GM18520 (cell line): ENCODE results near the gene CLSTN2.

Experiments
- ATAC-seq: cut with Tn5 transposase; IDR thresholded peaks from one replicate; pipeline ENCODE4 v1.9.1; 2021; ENCODE audit not compliant: unreplicated experiment

The CLSTN2 gene

GRCh38 chr3:139935016-139935865 lies at the start of gene CLSTN2:
TSS of gene CLSTN2 (plus strand) at chr3:139935185.
- ATAC-seq, result no peak

GRCh38 chr3:139887431-139887830 lies 47.6 kb upstream of the CLSTN2 start:
- no peak for ATAC-seq

GRCh38 chr3:139888561-139889140 lies 46.3 kb upstream of the CLSTN2 start:
- no peak for ATAC-seq

GRCh38 chr3:139893267-139893962 lies 41.6 kb upstream of the CLSTN2 start:
- no peak for ATAC-seq

GRCh38 chr3:139893963-139894642 lies 40.9 kb upstream of the CLSTN2 start:
- ATAC-seq, result no peak

- no peak for ATAC-seq
Observed at GRCh38 chr3:139894643-139894989, 40.4 kb upstream of the CLSTN2 start.

- no peak for ATAC-seq
Observed at GRCh38 chr3:139897759-139898158, 37.2 kb upstream of the CLSTN2 start.

GRCh38 chr3:139906418-139906817 lies 28.6 kb upstream of the CLSTN2 start:
- ATAC-seq, result no peak

- no peak for ATAC-seq
Observed at GRCh38 chr3:139909811-139910210, 25.2 kb upstream of the CLSTN2 start.

GRCh38 chr3:139916271-139916670 lies 18.7 kb upstream of the CLSTN2 start:
- ATAC-seq, result no peak

GRCh38 chr3:139917226-139917785 lies 17.7 kb upstream of the CLSTN2 start:
- no peak for ATAC-seq

GRCh38 chr3:139928708-139929505 lies 6.1 kb upstream of the CLSTN2 start:
- ATAC-seq, result no peak

GRCh38 chr3:139930211-139930610 lies 4.8 kb upstream of the CLSTN2 start:
- no peak for ATAC-seq

GRCh38 chr3:139933766-139934165 lies 1.2 kb upstream of the CLSTN2 start:
- ATAC-seq, result no peak

- ATAC-seq, result no peak
Observed at GRCh38 chr3:139934613-139935015, 371 bp upstream of the CLSTN2 start.

- no peak for ATAC-seq
Observed at GRCh38 chr3:139935866-139936817, 1.2 kb downstream of the CLSTN2 start.

GRCh38 chr3:139937674-139938279 lies 2.8 kb downstream of the CLSTN2 start:
- ATAC-seq, result no peak

GRCh38 chr3:139939681-139940190 lies 4.8 kb downstream of the CLSTN2 start:
- no peak for ATAC-seq

GRCh38 chr3:139940622-139941021 lies 5.6 kb downstream of the CLSTN2 start:
- no peak for ATAC-seq
